H1 (cell line): ENCODE results near the gene AP3D1.

Experiments used
- CTCF ChIP-seq, 3 experiments: IDR thresholded peaks; 1 replicate in 2 of 3; 2 replicates in 1 of 3; pipeline versions ENCODE4 v1.5.1 to v1.6.1; 2011; ENCODE audit warnings: low read length in 3 of 3, mild to moderate bottlenecking in 3 of 3, inconsistent platforms in 2 of 3, low read depth in 1 of 3, moderate library complexity in 1 of 3; ENCODE audit not compliant: insufficient read depth in 1 of 3; ENCODE audit errors: control extremely low read depth in 1 of 3
- EP300 ChIP-seq, 2 experiments: IDR thresholded peaks; 1 replicate in 1 of 2; 2 replicates in 1 of 2; pipeline ENCODE4 v1.6.1; 2011 to 2012; ENCODE audit warnings: low read depth in 2 of 2, low read length in 2 of 2, mild to moderate bottlenecking in 2 of 2, borderline replicate concordance in 1 of 2, inconsistent platforms in 1 of 2, moderate library complexity in 1 of 2

GRCh38 chr19:2173388-2173766, 22.0 kb upstream of the AP3D1 start:
- no peak for TF ChIP-seq CTCF (IDR thresholded peaks at IDR 0.05; ENCODE audit: control extremely low read depth in 1 of 3, insufficient read depth in 1 of 3, low read depth in 1 of 3, low read length in 3 of 3)
- no peak for TF ChIP-seq EP300 (IDR thresholded peaks at IDR 0.05; ENCODE audit: borderline replicate concordance in 1 of 2, low read depth in 2 of 2, low read length in 2 of 2)
